Measurements from ENCODE around the gene MRPL55. TPM values are rescaled to one million over a fixed set of nuclear protein-coding genes. Genes with fewer than 3 reads are reported as not detected.

The MRPL55 gene
- total RNA-seq, 3 donors from 2014 or later (not counting 1 experiment from before 2014, with no cell fraction given) = 50.0 to 70.6 (median 64.1) TPM

DNA sequence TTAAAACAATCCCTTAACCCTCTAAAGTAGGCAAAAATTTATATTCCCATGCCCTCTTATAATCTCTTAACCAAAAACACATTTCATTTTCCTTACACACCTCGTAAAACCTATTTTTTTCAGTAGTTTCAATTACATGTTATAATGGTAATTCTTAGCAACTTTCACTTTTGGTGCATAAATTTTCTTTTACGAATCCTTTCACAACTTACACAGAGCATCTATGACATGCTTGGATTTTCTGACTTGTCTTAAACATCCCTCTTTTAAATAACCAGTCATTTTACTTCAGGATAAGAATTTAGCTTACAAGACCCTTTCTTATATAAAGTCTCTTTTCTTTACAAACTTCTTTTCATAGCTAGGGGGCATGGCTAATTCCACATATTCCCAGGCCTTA, 8.9 kb upstream of the MRPL55 start:
- ATAC-seq = no peak
- intact Hi-C loops (cut with micrococcal nuclease) = no loop called here

GRCh38 chr1:228117335-228117734, 8.2 kb upstream of the MRPL55 start:
- TF ChIP-seq, protein P1, sequence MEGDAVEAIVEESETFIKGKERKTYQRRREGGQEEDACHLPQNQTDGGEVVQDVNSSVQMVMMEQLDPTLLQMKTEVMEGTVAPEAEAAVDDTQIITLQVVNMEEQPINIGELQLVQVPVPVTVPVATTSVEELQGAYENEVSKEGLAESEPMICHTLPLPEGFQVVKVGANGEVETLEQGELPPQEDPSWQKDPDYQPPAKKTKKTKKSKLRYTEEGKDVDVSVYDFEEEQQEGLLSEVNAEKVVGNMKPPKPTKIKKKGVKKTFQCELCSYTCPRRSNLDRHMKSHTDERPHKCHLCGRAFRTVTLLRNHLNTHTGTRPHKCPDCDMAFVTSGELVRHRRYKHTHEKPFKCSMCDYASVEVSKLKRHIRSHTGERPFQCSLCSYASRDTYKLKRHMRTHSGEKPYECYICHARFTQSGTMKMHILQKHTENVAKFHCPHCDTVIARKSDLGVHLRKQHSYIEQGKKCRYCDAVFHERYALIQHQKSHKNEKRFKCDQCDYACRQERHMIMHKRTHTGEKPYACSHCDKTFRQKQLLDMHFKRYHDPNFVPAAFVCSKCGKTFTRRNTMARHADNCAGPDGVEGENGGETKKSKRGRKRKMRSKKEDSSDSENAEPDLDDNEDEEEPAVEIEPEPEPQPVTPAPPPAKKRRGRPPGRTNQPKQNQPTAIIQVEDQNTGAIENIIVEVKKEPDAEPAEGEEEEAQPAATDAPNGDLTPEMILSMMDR (IDR thresholded peaks at IDR 0.05) = no peak
- no peaks in the 10 kb centered on the region for H3K9me3 Mint-ChIP-seq
- H3K4me3 Mint-ChIP-seq = no peak overlapping the region
- no peak for DNase-seq
- Histone ChIP-seq H3K9me3 (ENCODE audit: control insufficient read depth, insufficient read depth, low read length) (no peaks in the 10 kb centered on the region), H3K27ac (ENCODE audit: low read length) (no peak overlapping the region), H3K36me3 (ENCODE audit: control insufficient read depth, insufficient read depth, low read length) (no peaks in the 10 kb centered on the region), H3K27me3 (ENCODE audit: control insufficient read depth, insufficient read depth, low read length) (no peaks in the 10 kb centered on the region), H3K4me1 (ENCODE audit: control insufficient read depth, insufficient read depth, low read length) (no peaks in the 10 kb centered on the region), H3K4me3 (ENCODE audit: low read length) (no peak overlapping the region)
- WGBS (ENCODE audit: insufficient coverage) = 100% methylated on average over 2 of the region's 4 CpGs
- no peaks in the 10 kb centered on the region for H3K36me3 Mint-ChIP-seq
- intact Hi-C loops (cut with micrococcal nuclease) = no loop called here
- peaks cover 2% of the 10 kb centered on the region in 2 donors for H3K27me3 Mint-ChIP-seq (ENCODE audit: low read depth in 2 of 2)
- peaks cover 0 to 6% of the 10 kb centered on the region in 2 donors for H3K4me1 Mint-ChIP-seq
- no peak overlapping the region for H3K27ac Mint-ChIP-seq
- ATAC-seq = no peak

More for the DNA sequence above, 8.9 kb upstream of the MRPL55 start:
- WGBS (ENCODE audit: insufficient coverage) = 90% methylated on average over 1 of the region's 2 CpGs
- Histone ChIP-seq H3K9me3 (ENCODE audit: control insufficient read depth, insufficient read depth, low read length) (no peaks in the 10 kb centered on the region), H3K27me3 (ENCODE audit: control insufficient read depth, insufficient read depth, low read length) (no peaks in the 10 kb centered on the region), H3K4me3 (ENCODE audit: low read length) (no peak overlapping the region), H3K36me3 (ENCODE audit: control insufficient read depth, insufficient read depth, low read length) (no peaks in the 10 kb centered on the region), H3K4me1 (ENCODE audit: control insufficient read depth, insufficient read depth, low read length) (no peaks in the 10 kb centered on the region), H3K27ac (ENCODE audit: low read length) (no peak overlapping the region)
- no peaks in the 10 kb centered on the region for H3K36me3 Mint-ChIP-seq
- no peak overlapping the region for H3K4me3 Mint-ChIP-seq
- no peak overlapping the region for H3K27ac Mint-ChIP-seq
- TF ChIP-seq, protein P1 (IDR thresholded peaks at IDR 0.05) = no peak
- no peaks in the 10 kb centered on the region for H3K9me3 Mint-ChIP-seq
- DNase-seq = no peak
- H3K4me1 Mint-ChIP-seq = peaks cover 0 to 6% of the 10 kb centered on the region in 2 donors
- H3K27me3 Mint-ChIP-seq (ENCODE audit: low read depth in 2 of 2) = peaks cover 6 to 7% of the 10 kb centered on the region in 2 donors

DNA sequence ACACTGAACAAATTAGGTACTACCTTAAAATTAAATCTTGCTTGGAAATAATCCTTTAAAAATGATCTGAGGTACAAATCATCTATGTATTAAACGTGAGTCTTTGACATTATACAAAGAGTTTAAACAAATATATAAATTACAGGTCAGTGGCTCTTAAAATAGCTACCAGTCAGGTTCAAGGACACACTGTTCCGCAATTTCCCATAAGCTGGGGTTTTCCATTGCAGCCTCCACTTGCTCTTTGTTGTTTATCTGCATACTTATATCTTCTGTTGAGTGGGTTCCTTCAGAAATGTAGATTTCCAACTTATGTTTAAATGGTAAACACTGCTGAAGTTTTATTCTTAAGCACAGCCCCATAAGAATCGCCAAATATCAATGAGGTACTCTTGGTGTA, 5.7 kb upstream of the MRPL55 start:
- Mint-ChIP-seq H3K27ac (no peak overlapping the region), H3K36me3 (no peaks in the 10 kb centered on the region), H3K9me3 (no peaks in the 10 kb centered on the region), H3K27me3 (ENCODE audit: low read depth in 2 of 2) (peaks cover 0 to 2% of the 10 kb centered on the region in 2 donors), H3K4me1 (peaks cover 3 to 4% of the 10 kb centered on the region in 2 donors), H3K4me3 (no peak overlapping the region)
- H3K27me3 ChIP-seq (ENCODE audit: control insufficient read depth, insufficient read depth, low read length) = no peaks in the 10 kb centered on the region
- 94% methylated on average over 2 of the region's 3 CpGs for WGBS (ENCODE audit: insufficient coverage)
- no peak overlapping the region for H3K4me3 ChIP-seq (ENCODE audit: low read length)
- no peaks in the 10 kb centered on the region for H3K9me3 ChIP-seq (ENCODE audit: control insufficient read depth, insufficient read depth, low read length)
- H3K36me3 ChIP-seq (ENCODE audit: control insufficient read depth, insufficient read depth, low read length) = no peaks in the 10 kb centered on the region
- intact Hi-C loops (cut with micrococcal nuclease) = no loop called here
- DNase-seq (no peak), ATAC-seq (no peak)
- peaks cover 5% of the 10 kb centered on the region for H3K4me1 ChIP-seq (ENCODE audit: control insufficient read depth, insufficient read depth, low read length)
- TF ChIP-seq, protein P1 (IDR thresholded peaks at IDR 0.05) = no peak
- no peak overlapping the region for H3K27ac ChIP-seq (ENCODE audit: low read length)

DNA sequence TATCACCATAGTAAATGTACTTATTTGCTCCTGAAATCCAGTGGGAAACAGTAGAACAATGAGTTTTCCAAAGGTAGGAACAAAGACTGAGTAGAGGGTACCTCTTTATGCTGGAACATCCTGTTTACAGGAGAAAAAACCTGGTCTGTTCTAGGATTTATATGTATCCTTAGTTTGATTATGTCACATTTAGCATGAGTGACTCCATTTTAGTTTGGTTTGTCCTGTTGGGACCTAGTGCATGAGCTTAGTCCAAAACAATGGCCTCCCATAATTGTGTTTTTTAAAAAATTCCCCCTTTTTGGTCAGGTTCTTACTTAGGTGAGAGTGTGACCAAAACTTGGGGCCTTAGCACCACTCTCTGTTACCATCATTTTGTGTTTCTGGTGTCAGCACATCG, 3.5 kb upstream of the MRPL55 start:
- H3K4me1 Mint-ChIP-seq = peaks cover 11 to 19% of the 10 kb centered on the region in 2 donors
- WGBS (ENCODE audit: insufficient coverage) = no CpG with 5 or more reads among the region's 1 CpG
- Histone ChIP-seq H3K4me3 (ENCODE audit: low read length) (no peak overlapping the region), H3K36me3 (ENCODE audit: control insufficient read depth, insufficient read depth, low read length) (peaks cover 1% of the 10 kb centered on the region), H3K27me3 (ENCODE audit: control insufficient read depth, insufficient read depth, low read length) (no peaks in the 10 kb centered on the region), H3K4me1 (ENCODE audit: control insufficient read depth, insufficient read depth, low read length) (peaks cover 22% of the 10 kb centered on the region), H3K9me3 (ENCODE audit: control insufficient read depth, insufficient read depth, low read length) (no peaks in the 10 kb centered on the region), H3K27ac (ENCODE audit: low read length) (no peak overlapping the region)
- H3K9me3 Mint-ChIP-seq = no peaks in the 10 kb centered on the region
- no peaks in the 10 kb centered on the region for H3K27me3 Mint-ChIP-seq (ENCODE audit: low read depth in 2 of 2)
- intact Hi-C loops (cut with micrococcal nuclease) = no loop called here
- TF ChIP-seq, protein P1 (IDR thresholded peaks at IDR 0.05) = no peak
- no peak overlapping the region for H3K4me3 Mint-ChIP-seq
- no peak overlapping the region for H3K27ac Mint-ChIP-seq
- ATAC-seq (no peak), DNase-seq (no peak)
- no peaks in the 10 kb centered on the region for H3K36me3 Mint-ChIP-seq

Data from natural killer cell (primary cell).